Right lobe of liver (tissue), 4 donors: Measurements from ENCODE around the gene CASP7.

Source experiments
- POLR2A ChIP-seq: fragments of 450-650 bp; IDR thresholded peaks from one replicate; pipeline ENCODE4 v1.6.1; 2017; ENCODE audit warnings: antibody characterized with exemption, mild to moderate bottlenecking
- TF ChIP-seq, protein P1 (sequence below), 4 donors: fragments of 200-600 bp in 3 of 4; fragments of 450-650 bp in 1 of 4; IDR thresholded peaks; one replicate each; pipeline versions ENCODE4 v1.5.1 to v1.8.0; 2016 to 2022; ENCODE audit warnings: antibody characterized with exemption in 4 of 4, mild to moderate bottlenecking in 2 of 4
- donor health status: DM: no; HTN: no; CAD: no.
- donor health status: DM: no; HTN: no; CAD: no.
- donor health status: DM: no; HTN: yes; CAD: no.

DNA sequence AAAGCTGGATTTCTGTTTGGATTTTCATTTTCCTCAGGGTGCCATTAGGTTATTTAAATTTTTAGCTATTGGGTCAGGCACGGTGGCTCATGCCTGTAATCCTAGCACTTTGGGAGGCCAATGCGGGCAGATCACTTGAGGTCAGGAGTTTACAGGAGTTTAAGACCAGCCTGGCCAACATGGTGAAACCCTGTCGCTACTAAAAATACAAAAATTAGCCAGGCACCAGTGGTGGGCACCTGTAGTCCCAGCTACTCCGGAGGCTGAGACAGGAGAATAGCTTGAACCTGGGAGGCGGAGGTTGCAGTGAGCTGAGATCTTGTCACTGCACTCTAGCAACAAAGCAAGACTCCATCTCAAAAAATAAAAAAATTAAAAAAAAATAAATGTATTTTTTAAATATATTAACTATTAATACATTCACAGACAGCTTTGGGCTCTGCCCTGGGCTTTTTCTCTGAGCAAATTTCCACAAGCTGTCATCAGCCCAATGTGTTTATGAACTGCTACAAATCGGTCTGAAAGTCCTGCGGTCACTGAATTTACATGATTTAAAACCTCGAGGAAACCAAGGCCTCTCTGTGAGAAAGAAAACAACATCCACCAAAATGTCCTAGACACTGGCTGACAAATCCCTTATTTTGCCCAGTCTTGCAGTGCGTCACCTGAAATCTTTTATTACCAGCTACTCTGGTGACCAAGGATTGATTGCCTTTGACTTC is 52.6 kb downstream of the CASP7 start:
- TF ChIP-seq, protein P1, sequence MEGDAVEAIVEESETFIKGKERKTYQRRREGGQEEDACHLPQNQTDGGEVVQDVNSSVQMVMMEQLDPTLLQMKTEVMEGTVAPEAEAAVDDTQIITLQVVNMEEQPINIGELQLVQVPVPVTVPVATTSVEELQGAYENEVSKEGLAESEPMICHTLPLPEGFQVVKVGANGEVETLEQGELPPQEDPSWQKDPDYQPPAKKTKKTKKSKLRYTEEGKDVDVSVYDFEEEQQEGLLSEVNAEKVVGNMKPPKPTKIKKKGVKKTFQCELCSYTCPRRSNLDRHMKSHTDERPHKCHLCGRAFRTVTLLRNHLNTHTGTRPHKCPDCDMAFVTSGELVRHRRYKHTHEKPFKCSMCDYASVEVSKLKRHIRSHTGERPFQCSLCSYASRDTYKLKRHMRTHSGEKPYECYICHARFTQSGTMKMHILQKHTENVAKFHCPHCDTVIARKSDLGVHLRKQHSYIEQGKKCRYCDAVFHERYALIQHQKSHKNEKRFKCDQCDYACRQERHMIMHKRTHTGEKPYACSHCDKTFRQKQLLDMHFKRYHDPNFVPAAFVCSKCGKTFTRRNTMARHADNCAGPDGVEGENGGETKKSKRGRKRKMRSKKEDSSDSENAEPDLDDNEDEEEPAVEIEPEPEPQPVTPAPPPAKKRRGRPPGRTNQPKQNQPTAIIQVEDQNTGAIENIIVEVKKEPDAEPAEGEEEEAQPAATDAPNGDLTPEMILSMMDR (IDR thresholded peaks at IDR 0.05): no peak
- TF ChIP-seq POLR2A: no peak
